ENCODE results near the gene NEURL2. TPM values are rescaled to one million over a fixed set of nuclear protein-coding genes. Genes with fewer than 3 reads are reported as not detected.
A peak's percentile ranks its signal among the peaks of the same experiment; 100 is the strongest.
"Not testable (repeated sequence)": the region's sequence is repeated elsewhere in the genome, so short reads cannot be mapped to it uniquely, and the experiment has no call there.

NEURL2 gene
- total RNA-seq, 1 experiment from 2014 or later = 2.0 TPM

DNA sequence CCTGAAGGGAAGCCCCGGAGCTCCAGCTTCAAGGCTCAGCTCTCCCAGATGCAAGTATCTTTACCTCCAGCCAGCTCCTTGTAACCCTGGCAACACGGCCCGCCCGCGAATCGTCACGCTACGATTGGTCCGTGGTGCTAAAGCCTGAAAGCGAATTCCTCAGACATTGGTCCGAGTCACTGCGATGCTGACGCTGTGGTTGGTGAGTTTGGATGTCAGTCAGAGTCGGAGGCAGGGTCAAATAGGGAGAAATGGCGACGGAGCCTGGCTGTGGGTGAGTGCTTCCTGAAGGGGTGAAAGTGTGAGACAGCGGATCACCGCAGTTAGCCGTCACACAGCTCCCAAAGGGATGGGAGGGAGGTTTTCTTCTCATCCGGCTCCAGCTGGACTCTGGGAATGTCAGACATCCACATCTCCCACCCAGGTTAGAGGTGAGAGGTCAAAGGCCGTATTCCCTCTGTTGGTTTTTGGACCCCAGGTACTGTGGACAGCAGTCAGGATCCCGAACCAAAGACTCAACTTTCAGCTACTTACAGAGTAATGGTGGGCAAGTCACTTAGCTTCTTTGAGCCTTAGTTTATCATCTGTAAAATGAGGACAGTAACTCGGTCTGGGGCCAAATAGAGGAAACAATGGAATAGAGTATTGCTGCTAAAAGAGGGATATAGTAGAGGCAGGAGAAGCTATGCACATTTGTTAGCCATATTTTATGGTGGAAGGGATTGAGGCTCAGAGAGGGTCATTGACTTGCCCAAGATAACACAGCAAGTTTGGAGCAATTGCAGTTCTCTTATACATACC is 9.8 kb downstream of the NEURL2 start, which contains the start of gene ZSWIM1:
ZSWIM1 (plus strand) TSS at position 240 of the 801 bp plus-strand sequence. CDS start 1,366 bp downstream, outside the sequence.
- Mint-ChIP-seq H3K4me3 (ENCODE audit: unreplicated experiment) (peak within 1 kb of the TSS; percentile 97), H3K27me3 (ENCODE audit: insufficient read depth, unreplicated experiment) (no peaks in the 10 kb centered on the region), H3K36me3 (ENCODE audit: insufficient read depth, unreplicated experiment) (peaks cover 9% of the 10 kb centered on the region), H3K9me3 (ENCODE audit: unreplicated experiment) (no peaks in the 10 kb centered on the region), H3K4me1 (ENCODE audit: insufficient read depth, unreplicated experiment) (peaks cover 21% of the 10 kb centered on the region), H3K27ac (ENCODE audit: low read depth, unreplicated experiment) (peak within 1 kb of the TSS; percentile 97)
- ChIA-PET POLR2A (interaction anchor here (0.5 to 4.8 kb wide), 32 partner anchors 9 to 873 kb away, joined by 3 to 74 read pairs (median 4); partner anchors contain the start of genes ACOT8, CTSA, NEURL2 and PCIF1), CTCF (interaction anchor here (0.6 to 3.0 kb wide), 14 partner anchors 10 to 106 kb away, joined by 3 to 15 read pairs (median 4); partner anchors contain the start of genes CTSA and NEURL2)
- TF ChIP-seq, protein P1, sequence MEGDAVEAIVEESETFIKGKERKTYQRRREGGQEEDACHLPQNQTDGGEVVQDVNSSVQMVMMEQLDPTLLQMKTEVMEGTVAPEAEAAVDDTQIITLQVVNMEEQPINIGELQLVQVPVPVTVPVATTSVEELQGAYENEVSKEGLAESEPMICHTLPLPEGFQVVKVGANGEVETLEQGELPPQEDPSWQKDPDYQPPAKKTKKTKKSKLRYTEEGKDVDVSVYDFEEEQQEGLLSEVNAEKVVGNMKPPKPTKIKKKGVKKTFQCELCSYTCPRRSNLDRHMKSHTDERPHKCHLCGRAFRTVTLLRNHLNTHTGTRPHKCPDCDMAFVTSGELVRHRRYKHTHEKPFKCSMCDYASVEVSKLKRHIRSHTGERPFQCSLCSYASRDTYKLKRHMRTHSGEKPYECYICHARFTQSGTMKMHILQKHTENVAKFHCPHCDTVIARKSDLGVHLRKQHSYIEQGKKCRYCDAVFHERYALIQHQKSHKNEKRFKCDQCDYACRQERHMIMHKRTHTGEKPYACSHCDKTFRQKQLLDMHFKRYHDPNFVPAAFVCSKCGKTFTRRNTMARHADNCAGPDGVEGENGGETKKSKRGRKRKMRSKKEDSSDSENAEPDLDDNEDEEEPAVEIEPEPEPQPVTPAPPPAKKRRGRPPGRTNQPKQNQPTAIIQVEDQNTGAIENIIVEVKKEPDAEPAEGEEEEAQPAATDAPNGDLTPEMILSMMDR (IDR thresholded peaks at IDR 0.05; ENCODE audit: unreplicated experiment) = no peak
- DNase-seq (ENCODE audit: unreplicated experiment) = peak; percentile 99
- BruUV-seq (replicated peaks) = TSS peak; percentile 73
- intact Hi-C loops (cut with micrococcal nuclease) = loop anchor here (10.0 kb wide), 1 partner anchor 46 kb away; the partner anchor contains the start of gene SNX21

- Mint-ChIP-seq H3K9me3 (ENCODE audit: unreplicated experiment) (no peaks in the 10 kb centered on the region), H3K36me3 (ENCODE audit: insufficient read depth, unreplicated experiment) (no peaks in the 10 kb centered on the region), H3K27me3 (ENCODE audit: insufficient read depth, unreplicated experiment) (no peaks in the 10 kb centered on the region), H3K27ac (ENCODE audit: low read depth, unreplicated experiment) (no peak overlapping the region), H3K4me3 (ENCODE audit: unreplicated experiment) (no peak overlapping the region), H3K4me1 (ENCODE audit: insufficient read depth, unreplicated experiment) (peaks cover 15% of the 10 kb centered on the region)
- DNase-seq (ENCODE audit: unreplicated experiment) = no peak
- no TSS peak for BruUV-seq (replicated peaks)
- ChIA-PET POLR2A (interaction anchor here (1.2 kb wide), 1 partner anchor 14 kb away, joined by 4 read pairs; no protein-coding TSS in a partner anchor), CTCF (interaction anchor here (0.6 kb wide), 1 partner anchor 214 kb away, joined by 3 read pairs; no protein-coding TSS in a partner anchor)
- intact Hi-C loops (cut with micrococcal nuclease) = no loop called here
- TF ChIP-seq, protein P1 (IDR thresholded peaks at IDR 0.05; ENCODE audit: unreplicated experiment) = no peak
These were observed 12.8 kb downstream of the NEURL2 start for GRCh38 chr20:45878076-45878761.

GRCh38 chr20:45874576-45874975 is 16.4 kb downstream of the NEURL2 start:
- Mint-ChIP-seq H3K9me3 (ENCODE audit: unreplicated experiment) (no peaks in the 10 kb centered on the region), H3K4me1 (ENCODE audit: insufficient read depth, unreplicated experiment) (no peaks in the 10 kb centered on the region), H3K36me3 (ENCODE audit: insufficient read depth, unreplicated experiment) (peaks cover 7% of the 10 kb centered on the region), H3K4me3 (ENCODE audit: unreplicated experiment) (no peak overlapping the region), H3K27ac (ENCODE audit: low read depth, unreplicated experiment) (no peak overlapping the region), H3K27me3 (ENCODE audit: insufficient read depth, unreplicated experiment) (no peaks in the 10 kb centered on the region)
- TF ChIP-seq, protein P1 (IDR thresholded peaks at IDR 0.05; ENCODE audit: unreplicated experiment) = no peak
- ChIA-PET POLR2A (interaction anchor here (1.1 kb wide), 1 partner anchor 31 kb away, joined by 4 read pairs; no protein-coding TSS in a partner anchor), CTCF (interaction anchor here (0.6 kb wide), 1 partner anchor 88 kb away, joined by 3 read pairs; no protein-coding TSS in a partner anchor)
- no peak for DNase-seq (ENCODE audit: unreplicated experiment)
- no TSS peak for BruUV-seq (replicated peaks)
- intact Hi-C loops (cut with micrococcal nuclease) = no loop called here

DNA sequence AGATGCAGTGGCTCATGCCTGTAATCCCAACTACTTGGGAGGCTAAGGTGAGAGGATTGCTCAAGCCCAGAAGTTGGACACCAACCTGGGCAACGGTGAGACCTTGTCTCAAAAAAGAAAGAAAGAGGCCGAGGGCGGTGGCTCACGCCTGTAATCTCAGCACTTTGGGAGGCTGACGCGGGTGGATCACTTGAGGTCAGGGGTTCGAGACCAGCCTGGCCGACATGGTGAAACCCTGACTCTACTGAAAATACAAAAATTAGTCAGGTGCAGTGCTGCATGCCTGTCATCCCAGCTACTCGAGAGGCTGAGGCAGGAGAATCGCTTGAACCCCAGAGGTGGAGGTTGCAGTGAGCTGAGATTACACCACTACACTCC is 16.9 kb downstream of the NEURL2 start:
- H3K9me3 Mint-ChIP-seq (ENCODE audit: unreplicated experiment); H3K27me3 Mint-ChIP-seq (ENCODE audit: insufficient read depth, unreplicated experiment); H3K4me1 Mint-ChIP-seq (ENCODE audit: insufficient read depth, unreplicated experiment); BruUV-seq (replicated peaks); DNase-seq (ENCODE audit: unreplicated experiment); H3K27ac Mint-ChIP-seq (ENCODE audit: low read depth, unreplicated experiment); H3K4me3 Mint-ChIP-seq (ENCODE audit: unreplicated experiment); H3K36me3 Mint-ChIP-seq (ENCODE audit: insufficient read depth, unreplicated experiment); POLR2A ChIA-PET; intact Hi-C loops (cut with micrococcal nuclease): not testable (repeated sequence)
- CTCF ChIA-PET = interaction anchor here (0.6 to 1.1 kb wide), 2 partner anchors 13 to 88 kb away, joined by 3 to 4 read pairs; no protein-coding TSS in a partner anchor
